CD4-positive, alpha-beta T cell treated with Interleukin-6 at 100 ng/mL for 8 hours (primary cell): Measurements from ENCODE around the gene ZC3H12D.

Experiments
- DNase-seq: peaks from one replicate; pipeline ENCODE4 v3.0.0-alpha.2; 2020; ENCODE audit warnings: mixed read lengths, low spot score

Gene ZC3H12D

GRCh38 chr6:149441740-149442139, 43.1 kb downstream of the ZC3H12D start:
- no peak for DNase-seq

DNA sequence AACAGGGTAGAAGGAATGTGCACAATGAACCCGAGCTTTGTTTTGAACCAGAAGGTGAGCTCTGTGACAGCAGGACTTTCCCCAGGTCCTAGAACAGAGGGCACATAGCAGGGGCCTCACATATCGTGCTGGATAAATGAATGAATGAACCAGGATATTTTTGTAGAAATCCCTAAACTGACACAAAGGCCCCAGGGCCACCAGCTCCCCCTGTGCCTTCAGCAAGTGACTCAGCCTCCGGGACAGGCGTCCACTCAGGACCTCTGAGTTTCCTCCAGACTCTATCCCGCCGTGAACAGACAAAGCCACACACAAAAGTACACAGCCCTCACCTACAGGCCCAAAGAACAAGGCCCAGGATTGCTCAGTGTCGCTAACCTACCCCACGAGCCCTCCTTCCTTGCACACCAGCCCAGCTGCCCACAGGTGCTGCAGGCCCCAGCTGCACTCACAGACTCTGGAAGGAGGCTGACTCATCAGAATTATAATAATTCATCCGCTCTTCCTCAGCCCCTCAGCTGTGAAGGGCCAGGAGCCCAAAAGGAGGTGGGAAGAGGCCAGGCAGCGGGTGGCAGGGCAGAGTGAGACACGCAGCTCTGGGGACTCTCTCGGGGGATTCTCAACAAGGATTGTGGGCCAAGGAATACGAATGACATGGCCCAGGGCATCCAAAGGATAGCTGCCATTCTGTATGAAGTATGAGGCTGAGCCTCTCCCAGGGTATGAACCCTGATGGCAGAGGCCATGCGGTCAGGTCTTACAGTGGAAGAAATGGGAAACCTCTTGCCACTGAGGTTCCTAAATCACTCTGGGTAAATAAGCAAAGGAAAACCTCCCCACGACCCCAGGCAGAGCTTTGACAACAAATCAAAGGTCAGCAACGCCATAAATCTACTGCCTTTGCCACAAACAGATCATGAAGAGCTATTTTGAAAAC, 43.8 kb downstream of the ZC3H12D start:
- DNase-seq: no peak

DNA sequence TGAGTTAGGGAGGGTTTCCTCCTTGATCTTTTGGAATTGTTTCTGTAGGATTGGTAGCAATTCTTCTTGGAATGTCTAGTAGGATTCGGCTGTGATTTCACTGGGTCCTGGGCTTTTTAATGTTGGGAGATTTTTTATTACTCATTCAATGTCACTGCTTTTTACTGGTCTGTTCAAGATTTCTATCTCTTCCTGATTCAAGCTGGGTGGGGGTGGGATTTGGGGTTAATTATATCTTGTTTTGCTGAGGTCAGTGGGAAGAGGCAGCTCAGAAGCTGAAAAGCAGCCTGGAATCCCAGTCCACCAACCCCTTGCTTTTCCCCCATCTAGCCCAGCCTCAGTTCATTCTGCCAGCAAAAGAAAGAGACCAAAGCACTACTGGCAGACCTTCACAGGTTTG, 45.2 kb downstream of the ZC3H12D start:
- DNase-seq: no peak

GRCh38 chr6:149438855-149439254, 46.0 kb downstream of the ZC3H12D start:
- DNase-seq: no peak

DNA sequence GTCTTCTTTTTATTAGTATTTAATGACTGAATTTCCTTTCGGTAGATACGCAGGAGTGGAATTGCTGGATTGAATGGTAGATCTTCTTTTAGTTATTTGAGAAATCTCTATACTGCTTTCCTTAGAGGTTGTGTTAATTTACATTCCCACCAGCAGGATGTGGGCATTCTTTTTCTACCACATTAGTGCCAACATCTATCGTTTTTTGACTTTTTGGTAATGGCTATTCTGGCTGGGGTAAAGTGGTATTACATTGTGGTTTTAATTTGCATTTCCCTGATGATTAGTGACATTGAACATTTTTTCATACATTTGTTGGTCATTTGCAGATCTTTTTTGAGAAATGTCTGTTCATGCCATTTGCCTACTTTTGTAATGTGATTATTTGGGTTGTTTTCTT, 47.6 kb downstream of the ZC3H12D start:
- no peak for DNase-seq

DNA sequence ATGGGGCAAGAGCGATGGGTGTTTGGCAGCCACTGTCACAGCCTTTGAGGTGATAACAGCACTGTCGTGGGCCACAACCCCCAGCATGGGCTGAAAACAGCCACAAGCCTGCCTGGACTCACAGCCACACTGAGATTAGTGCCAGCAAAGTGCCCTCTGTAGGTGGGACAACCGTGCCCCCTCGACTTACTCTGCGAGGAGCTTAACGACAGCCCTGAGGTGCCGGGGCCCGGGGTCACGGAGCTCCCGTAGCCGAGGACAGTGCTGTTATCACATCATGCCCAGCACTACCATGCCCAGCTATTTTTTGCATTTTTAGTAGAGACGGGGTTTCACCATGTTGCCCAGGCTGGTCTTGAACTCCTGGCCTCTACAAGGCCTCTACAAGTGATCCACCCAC, 48.2 kb downstream of the ZC3H12D start:
- DNase-seq: no peak

DNA sequence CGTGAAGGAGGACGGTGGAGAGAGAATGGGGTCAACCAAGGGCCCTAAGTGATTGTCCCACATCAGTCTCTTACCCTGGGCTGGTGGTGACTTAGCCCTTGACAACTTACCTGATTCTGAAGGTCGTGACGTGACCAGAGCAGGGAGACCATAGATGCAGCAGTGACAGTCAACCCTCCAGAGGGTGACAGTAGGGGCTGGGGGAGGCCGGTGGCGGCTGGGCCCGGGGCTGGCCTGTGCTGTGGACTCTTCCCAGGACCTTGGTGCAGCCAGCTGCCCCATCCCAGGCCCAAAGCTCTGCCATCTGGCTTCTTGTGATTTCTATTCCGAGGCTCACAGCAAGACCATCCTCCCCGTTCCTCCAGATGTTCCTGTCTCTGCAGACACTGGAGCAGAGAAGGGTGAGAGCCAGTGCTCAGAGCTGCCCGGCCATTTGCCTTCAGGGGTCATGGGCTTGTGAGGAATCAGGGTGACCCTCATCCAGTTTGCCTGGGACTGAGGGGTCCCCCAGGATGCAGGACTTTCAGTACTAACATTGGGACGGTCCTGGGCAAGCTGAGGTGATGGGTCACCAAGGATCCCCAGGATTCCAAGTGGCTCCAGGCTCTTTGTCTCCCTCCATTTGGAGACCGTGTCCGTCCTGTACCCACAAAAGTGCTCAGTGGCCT, 48.8 kb downstream of the ZC3H12D start:
- no peak for DNase-seq

DNA sequence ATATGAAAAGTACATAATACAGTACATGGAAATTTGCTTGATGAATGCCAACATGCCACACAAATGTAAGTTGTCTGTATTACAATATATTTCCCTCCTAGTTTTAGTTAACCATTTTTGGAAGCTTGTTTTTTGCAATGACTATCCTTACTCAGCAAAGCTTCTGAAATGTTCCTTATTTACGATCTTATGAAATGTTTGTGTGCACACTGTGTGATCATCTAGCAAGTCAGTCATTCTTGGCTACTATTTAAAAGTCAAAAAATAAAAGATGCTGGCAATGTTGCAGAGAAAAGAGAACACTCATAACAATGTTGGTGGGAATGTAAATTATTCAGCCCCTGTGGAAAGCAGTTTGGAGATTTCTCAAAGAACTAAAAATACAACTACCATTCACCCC, 50.9 kb downstream of the ZC3H12D start:
- no peak for DNase-seq

DNA sequence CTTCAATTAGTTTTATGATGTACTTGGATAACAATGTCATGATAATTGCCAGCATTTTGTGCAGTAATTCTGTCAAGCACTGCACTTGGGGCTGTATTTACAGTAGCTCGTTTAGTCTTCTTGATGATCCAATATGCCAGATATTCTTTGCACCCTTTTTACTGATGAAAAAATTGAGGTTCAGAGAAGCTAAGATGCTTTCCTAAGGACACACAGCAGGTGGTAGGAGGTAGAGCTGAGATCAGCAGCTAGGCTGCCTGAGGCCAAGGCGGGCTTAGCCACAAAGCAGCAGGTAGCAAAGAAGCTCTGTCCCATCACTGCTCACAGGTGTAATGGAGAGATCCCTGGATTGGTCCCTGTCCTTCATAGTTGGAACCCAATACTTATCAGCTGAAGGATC, 51.4 kb downstream of the ZC3H12D start:
- no peak for DNase-seq

GRCh38 chr6:149431905-149432775, 52.7 kb downstream of the ZC3H12D start:
- DNase-seq: peak; percentile 86

- DNase-seq: no peak
Observed at GRCh38 chr6:149429427-149430360, 55.1 kb downstream of the ZC3H12D start.

GRCh38 chr6:149428606-149429005, 56.2 kb downstream of the ZC3H12D start:
- DNase-seq: no peak

GRCh38 chr6:149425754-149426153, 59.1 kb downstream of the ZC3H12D start:
- no peak for DNase-seq

- DNase-seq: no peak
Observed at GRCh38 chr6:149425224-149425623, 59.6 kb downstream of the ZC3H12D start.

DNA sequence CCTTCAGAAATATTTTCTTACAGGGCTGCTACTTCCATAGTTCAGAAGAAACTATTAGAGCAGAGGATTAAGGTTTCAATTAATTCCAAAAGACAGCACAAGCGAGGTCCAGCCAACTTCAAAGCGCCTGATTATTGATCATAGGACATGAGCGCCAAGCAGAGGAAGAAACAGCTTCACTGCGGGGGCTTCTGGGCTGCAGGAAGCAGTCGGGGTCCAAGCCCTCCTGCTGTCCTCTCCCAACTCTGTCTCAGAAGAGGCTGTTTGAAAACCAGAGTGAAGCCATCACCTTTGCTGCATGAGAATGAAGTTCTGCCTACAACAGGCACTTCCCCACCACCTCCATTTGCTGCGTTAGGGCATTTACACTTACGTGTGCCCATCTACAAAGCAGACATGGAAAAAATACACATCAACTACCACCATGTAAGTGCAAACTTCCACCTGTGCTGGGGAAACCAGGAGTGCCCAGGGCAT, 60.8 kb downstream of the ZC3H12D start:
- DNase-seq: no peak

DNA sequence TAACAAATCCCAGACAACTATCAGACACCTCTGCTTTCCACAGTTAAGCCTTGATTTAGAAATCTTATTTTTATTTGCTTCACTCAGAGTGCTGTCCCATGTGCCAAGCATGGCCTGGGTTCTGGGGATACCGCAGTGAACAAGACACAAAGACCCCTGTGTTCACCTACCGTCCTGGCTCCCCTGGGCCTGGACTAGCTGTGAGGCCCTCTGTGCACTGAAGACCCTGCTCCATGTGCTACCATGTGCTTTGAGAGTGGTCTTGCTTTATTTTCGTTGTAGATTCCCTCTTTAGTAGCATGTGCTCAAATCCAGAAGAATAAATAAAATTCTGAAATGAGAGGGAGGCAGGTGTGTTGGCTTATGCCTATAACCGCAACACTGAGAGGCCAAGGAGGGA, 62.2 kb downstream of the ZC3H12D start:
- no peak for DNase-seq

DNA sequence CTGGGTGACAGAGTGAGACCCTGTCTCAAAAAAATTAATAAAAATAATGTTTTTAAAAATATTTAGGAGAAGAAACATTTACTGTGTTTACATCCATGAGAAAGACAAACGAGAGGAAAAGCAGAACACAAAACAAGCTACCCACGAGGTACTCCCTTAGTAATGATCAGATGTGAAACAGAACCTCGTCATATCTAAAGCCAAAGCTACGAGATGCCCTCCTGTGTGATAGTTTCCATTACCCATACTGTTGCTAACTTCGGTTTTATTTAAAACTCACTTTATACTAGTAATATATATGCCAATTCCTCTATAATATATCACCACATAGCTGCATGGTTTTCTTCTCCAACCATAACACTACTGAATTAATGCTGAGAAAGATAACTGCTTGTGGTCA, 63.7 kb downstream of the ZC3H12D start:
- DNase-seq: no peak

GRCh38 chr6:149419696-149420404, 65.0 kb downstream of the ZC3H12D start:
- no peak for DNase-seq

- DNase-seq: no peak
Observed at GRCh38 chr6:149414821-149415220, 70.0 kb downstream of the ZC3H12D start.

DNA sequence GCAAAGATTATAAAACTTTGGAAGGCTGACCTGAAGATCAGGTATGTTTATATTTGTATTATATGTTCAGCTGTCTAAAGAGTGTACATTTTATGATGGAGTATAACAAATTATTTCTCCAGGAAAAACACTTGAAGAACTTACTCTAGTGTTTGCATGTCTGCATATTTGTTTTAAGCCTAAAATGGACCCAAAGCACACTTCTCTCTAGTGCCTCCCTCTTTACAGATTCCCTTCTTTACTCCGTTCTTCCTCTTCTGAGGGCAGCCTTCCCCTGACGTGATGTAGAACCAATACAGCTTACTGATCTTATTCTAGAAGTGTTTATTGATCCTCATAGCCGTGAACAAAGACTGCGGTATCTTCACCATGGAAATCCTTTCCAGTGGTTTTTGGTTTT, 70.8 kb downstream of the ZC3H12D start:
- DNase-seq: no peak

GRCh38 chr6:149410557-149410956, 74.3 kb downstream of the ZC3H12D start:
- no peak for DNase-seq
